HG03135 (cell line): ENCODE data around the gene RPS6KA2.

ENCODE experiments used
- ATAC-seq: cut with Tn5 transposase; IDR thresholded peaks from one replicate; pipeline ENCODE4 v1.9.1; 2021; ENCODE audit warnings: mild to moderate bottlenecking, moderate library complexity; ENCODE audit not compliant: unreplicated experiment

Gene RPS6KA2

GRCh38 chr6:166627033-166627874 is at the start of gene RPS6KA2:
Gene RPS6KA2 (minus strand): TSS chr6:166627251. CDS start chr6:166627019, 232 bp downstream.
- ATAC-seq = peak; percentile 92

GRCh38 chr6:166676270-166676860 is 49.3 kb upstream of the RPS6KA2 start:
- ATAC-seq = no peak

DNA sequence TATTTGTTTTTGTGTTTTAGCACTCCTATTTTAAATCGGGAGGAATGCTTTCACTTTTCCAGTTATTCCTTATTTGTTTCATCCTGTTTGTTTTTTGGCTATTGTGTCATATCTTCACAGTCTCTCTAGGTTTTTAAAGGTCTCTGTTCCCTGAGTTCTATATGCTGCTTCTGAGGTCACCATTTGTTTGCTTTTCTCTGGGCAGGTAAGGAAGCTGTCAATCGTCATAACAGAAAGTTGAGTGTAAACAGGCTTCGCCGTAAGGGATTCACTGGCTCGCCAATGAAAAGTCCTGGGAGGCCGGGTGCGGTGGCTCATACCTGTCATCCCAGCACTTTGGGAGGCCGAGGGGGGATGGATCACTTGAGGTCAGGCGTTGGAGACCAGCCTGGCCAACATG is 48.7 kb upstream of the RPS6KA2 start:
- no peak for ATAC-seq

DNA sequence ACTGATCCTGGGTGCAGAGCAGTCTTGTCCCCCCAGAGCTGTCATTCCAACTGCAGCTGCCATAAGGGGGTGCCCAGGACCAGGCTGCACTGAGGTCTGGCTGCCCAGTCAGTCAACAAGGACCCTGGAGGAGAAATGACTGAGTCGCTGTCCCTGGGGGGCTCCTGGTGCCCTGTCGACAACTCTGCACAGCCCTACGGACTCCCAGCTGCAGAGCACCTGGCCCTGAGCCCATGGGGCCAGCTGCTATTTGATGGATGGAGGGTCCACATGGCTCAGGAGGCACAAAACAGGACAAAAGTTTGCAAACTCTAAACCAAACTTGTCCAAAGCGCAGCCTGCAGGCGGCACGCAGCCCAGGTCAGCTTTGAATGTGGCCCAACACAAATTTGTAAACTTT is 46.3 kb upstream of the RPS6KA2 start:
- ATAC-seq = no peak

- ATAC-seq = no peak
Observed at GRCh38 chr6:166672624-166673206, 45.7 kb upstream of the RPS6KA2 start.

DNA sequence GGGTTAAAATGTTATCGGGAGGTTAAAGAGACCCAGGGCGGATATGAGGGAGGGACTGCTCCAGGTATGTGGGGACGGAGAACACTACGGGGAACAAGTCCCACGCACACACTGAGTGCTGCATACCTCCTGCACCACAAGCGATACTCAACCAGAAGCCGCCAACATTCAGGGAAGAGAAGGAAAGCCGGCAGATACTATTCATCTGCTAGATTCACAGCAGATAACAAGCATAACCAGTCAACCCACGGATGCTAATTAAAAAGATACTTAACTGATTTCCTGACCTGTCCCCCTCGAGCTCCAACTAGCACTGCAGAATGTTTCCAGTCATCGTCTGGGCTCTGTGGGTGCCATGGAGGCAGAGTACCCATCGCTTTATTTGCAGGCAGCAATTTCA is 45.1 kb upstream of the RPS6KA2 start:
- no peak for ATAC-seq

DNA sequence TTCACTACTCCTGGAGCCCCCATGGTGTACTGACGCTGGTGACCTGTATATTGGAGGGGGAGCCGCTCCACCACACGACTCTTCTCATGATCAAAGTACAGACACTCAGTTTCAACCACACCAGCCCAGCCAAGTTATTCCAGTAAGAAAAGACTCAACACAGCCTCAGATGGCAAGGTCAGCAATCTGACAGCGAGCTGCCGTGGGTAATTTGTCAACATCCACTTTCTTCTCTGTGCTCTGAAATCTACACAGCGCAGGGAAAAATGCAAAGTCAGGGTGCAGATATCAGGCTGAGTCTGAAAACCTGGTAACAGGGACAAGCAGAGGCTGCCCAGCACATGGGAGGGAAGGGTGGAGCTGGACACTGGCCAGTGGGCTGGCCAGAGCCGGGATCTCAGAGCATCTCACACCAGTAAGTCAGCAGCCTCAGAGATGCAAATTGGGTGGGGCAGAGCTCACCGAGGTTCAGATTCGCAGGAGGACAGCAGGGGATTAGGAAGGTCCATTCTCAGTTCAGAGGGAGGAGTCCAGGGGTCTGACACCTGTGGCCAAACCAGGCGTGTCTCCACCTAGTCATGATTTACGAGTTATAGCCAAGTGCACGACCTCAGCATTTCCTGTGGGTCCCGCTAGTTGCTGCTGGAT is 44.5 kb upstream of the RPS6KA2 start:
- ATAC-seq = no peak

DNA sequence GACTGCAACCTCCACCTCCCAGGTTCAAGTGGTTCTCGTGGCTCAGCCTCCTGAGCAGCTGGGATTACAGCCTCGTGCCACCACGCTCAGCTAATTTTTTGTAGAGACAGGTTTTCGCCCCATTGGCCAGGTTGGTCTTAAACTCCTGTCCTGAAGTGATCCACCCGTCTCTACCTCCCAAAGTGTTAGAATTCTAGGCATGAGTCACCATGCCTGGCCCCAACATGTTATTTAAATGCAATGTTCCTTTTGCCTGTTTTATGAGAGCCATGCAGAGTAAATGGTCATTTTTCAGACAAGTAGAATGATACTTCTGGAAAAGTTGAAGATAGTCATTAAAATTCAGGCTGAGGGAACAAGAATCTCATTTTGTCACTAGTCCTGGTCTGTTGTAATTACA is 43.8 kb upstream of the RPS6KA2 start:
- no peak for ATAC-seq

DNA sequence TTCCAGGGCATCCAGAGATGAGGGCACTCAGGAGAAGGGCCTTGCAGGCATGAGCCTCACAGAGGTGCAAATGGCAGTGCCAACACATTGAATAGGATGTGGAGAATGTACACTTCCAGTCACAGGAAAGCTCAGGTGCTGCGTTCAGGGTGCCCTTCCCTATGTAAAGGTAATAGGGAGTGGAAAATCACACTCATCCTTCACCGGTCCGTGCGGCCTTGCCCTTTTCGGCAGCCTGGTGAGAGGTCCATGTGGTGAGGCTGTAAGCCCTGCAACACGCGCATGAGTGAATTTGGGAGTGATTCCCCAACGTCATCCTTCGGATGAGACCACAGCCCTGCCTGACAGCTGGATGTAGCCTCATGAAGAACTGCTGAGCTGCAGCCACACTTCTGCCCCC is 43.0 kb upstream of the RPS6KA2 start:
- no peak for ATAC-seq

DNA sequence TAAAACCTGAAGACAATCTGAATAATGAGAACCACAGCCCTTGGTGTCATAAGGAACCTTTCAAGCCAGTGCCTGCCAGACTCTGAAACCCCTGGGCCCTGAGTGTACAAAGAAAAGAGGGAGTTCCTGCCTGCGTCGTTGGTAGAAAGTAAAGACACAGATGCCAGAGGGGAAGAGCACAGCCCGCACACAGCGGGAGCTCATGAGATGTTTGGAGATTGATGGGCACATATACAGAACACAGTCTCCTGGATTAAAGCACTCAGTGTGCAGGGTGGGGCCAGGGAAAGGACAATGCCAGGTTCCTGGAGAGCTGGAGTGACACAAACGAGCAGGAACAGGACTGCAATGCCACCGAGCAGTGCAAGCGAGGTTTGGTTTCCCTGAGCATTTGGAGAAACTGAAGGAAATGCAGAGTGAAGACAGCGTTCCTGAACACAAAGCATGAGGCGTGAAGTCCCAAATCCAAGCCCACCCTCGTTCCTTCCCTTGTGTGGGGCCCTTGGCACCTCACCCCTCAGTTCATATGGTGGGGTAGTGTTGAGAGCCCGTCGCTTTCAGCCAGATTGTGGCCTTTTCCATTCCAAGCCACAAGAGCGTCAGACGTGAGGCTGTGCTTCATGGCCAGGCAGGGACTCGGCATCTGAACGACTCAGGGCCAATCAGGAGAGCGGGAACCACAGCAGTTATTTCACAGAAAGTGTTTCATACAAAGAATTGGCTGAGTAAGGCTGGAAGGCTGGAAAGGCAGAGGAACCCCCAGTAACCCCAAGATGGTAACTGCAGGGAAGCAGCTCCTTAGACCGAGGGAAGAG is 41.0 kb upstream of the RPS6KA2 start:
- ATAC-seq = no peak

GRCh38 chr6:166664135-166664534 is 37.1 kb upstream of the RPS6KA2 start:
- no peak for ATAC-seq

DNA sequence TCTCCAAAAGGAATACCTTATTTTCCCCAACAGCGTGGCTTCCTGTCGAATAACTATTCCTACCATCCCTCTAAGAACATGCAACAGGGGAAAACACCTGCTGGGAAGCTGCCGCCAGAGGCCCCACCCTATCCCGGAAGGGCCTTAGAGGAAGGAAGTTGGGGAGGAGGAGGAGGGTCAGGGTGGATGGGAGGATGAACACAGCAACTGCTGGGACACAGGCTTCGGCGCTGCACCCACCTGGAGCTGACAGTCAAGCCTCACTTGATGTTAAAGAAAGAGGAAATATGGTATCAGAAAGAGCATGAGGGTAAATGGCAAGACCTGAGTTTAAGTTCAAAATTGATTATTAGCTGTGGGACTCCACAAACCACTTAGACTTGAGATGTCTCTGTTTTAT is 36.5 kb upstream of the RPS6KA2 start:
- no peak for ATAC-seq

DNA sequence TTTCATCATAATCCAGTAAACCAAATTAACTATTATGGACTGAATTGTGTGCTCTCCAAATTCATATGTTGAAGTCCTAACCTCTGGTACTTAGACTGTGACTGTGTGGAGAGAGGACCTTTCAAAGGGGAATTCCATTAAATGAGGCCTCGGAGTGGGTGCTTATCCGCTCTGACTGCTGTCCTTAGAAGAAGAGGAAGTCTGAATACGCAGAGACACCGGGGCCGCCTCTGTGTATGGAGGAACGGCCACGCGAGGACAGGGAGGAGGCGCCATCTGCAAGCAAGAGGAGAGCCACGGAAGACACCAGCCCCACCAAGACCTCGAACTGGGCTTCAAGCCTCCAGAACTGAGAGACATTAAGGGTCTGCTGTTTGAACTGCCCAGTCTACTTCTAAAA is 35.6 kb upstream of the RPS6KA2 start:
- ATAC-seq = no peak

DNA sequence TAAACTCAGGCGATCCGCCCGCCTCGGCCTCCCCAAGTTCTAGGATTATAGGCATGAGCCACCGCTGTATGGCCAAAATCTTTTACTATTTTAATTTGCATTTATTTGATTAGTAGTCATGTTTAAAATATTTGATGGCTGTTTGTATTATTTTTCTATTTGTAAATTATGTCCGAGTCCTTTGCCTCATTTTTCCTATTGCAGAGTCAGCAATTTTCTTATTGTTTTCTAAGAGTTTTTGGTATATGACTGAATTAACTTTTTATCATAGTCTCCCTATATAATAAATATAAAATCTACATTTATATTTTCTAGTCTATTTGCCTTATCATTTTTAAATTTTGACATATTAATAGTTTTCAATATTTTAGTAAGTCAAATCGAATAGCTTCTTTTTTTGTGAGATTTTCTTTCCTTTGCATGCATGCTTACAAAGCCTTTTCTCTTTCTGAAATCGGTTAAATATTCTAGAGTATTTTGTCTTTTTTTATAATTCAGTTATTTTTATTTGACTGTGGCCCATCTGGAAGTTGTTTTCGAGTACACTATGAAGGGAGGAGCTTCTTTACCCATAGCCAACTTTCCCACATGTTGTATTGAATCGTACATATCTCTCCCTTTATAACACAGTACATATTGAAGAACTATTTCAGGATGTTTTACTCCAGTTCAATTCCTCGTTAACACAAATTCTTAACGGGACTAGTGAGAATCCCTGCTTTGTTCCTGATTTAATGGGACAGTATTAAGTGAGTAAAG is 34.5 kb upstream of the RPS6KA2 start:
- no peak for ATAC-seq

DNA sequence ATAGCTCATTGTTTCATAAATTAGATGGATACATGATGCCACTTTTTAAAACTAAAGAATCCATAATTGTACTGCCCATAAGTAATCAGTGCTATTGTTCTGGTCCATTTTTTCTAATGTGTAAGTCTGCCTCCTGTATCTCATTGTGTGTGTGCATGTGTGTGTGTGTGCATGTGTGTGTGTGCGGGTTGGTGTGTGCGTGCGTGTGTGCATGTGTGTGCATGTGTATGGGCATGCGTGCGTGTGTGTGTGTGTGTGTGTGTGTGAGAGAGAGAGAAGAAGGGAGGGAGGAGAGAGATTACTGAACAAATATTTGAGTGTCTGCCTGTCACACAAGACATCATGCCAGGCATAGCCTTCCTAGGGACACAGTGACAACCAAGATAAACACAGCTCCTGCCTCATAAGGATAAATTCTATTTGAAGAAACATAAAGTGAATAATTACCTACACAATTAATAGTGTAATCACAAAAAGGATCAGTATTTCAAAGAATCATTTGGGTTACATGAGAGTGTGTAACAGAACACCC is 33.2 kb upstream of the RPS6KA2 start:
- ATAC-seq = no peak

DNA sequence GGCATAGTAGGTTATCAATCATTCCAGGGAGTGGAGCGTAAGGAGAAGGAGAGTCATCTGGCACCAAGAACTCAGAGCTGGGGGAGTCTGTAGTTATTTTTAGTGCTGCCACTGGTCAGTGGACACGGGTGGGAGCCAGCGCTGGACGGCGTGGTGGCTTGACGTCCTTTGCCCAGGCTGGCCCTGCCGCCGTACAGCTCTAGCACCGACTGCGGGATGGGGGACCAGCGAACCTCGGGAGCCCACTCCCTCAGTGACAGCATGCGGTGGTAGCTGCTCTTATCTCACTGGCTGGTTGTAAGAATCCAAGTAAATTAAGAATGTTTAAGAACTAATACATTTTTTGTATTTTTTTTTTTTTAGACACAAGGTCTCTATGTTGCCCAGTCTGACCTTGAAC is 32.5 kb upstream of the RPS6KA2 start:
- no peak for ATAC-seq

GRCh38 chr6:166658792-166659150 is 31.7 kb upstream of the RPS6KA2 start:
- no peak for ATAC-seq

- ATAC-seq = no peak
Observed at GRCh38 chr6:166658115-166658791, 31.2 kb upstream of the RPS6KA2 start.

DNA sequence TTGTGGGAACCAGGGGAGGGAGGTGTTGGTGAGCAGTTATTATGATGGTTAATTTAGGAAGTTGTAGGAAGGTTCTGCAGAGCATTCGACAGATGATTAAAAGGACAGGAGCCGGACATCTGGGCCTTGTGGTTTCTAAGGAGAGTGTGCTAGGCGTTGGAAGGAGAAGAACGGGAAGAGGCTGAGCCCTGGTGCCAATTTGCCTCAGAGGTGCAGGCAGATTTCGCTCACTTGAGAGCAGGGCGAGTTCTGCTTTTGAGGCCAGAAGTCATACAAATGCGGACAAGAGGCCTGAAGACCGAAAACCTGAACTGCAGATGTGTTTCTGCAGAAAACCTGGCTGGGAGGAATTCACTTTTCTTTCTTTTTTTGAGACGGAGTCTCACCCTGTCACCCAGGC is 30.5 kb upstream of the RPS6KA2 start:
- no peak for ATAC-seq
